HG03432 (cell line): ENCODE results near the gene SLC5A6.
"Not testable (repeated sequence)": the region's sequence is repeated elsewhere in the genome, so short reads cannot be mapped to it uniquely, and the experiment has no call there.

Experiments
- ATAC-seq: cut with Tn5 transposase; IDR thresholded peaks from one replicate; pipeline ENCODE4 v1.9.1; 2021; ENCODE audit warnings: mild to moderate bottlenecking, moderate library complexity; ENCODE audit not compliant: unreplicated experiment

SLC5A6 gene

GRCh38 chr2:27208486-27209050 lies 3.5 kb downstream of the SLC5A6 start:
- ATAC-seq: no peak

GRCh38 chr2:27206346-27206745 lies 5.7 kb downstream of the SLC5A6 start:
- ATAC-seq: no peak

- no peak for ATAC-seq
Measured at GRCh38 chr2:27205206-27205605, 6.9 kb downstream of the SLC5A6 start.

GRCh38 chr2:27204566-27204965 lies 7.5 kb downstream of the SLC5A6 start:
- no peak for ATAC-seq

- ATAC-seq: no peak
Measured at GRCh38 chr2:27203741-27204140, 8.3 kb downstream of the SLC5A6 start.

GRCh38 chr2:27202854-27203253 lies 9.2 kb downstream of the SLC5A6 start:
- no peak for ATAC-seq

GRCh38 chr2:27201675-27202074 lies 10.4 kb downstream of the SLC5A6 start:
- ATAC-seq: no peak

GRCh38 chr2:27199241-27199640 lies 12.8 kb downstream of the SLC5A6 start:
- ATAC-seq: no peak

GRCh38 chr2:27198627-27199026 lies 13.4 kb downstream of the SLC5A6 start:
- ATAC-seq: no peak

- ATAC-seq: not testable (repeated sequence)
Measured at GRCh38 chr2:27198068-27198467, 14.0 kb downstream of the SLC5A6 start.

GRCh38 chr2:27195799-27196198 lies 16.3 kb downstream of the SLC5A6 start:
- not testable (repeated sequence) for ATAC-seq

GRCh38 chr2:27194538-27195354 lies 17.3 kb downstream of the SLC5A6 start:
- no peak for ATAC-seq

GRCh38 chr2:27191070-27191829 lies 20.8 kb downstream of the SLC5A6 start:
- no peak for ATAC-seq

- no peak for ATAC-seq
Measured at GRCh38 chr2:27189989-27190388, 22.1 kb downstream of the SLC5A6 start.

GRCh38 chr2:27186613-27187345 lies 25.3 kb downstream of the SLC5A6 start:
- ATAC-seq: no peak

GRCh38 chr2:27185331-27186026 lies 26.6 kb downstream of the SLC5A6 start:
- no peak for ATAC-seq

- no peak for ATAC-seq
Measured at GRCh38 chr2:27184115-27184514, 28.0 kb downstream of the SLC5A6 start.

GRCh38 chr2:27182346-27182745 lies 29.7 kb downstream of the SLC5A6 start:
- no peak for ATAC-seq

GRCh38 chr2:27179344-27180000 lies 32.6 kb downstream of the SLC5A6 start:
- ATAC-seq: no peak

- no peak for ATAC-seq
Measured at GRCh38 chr2:27178469-27178868, 33.6 kb downstream of the SLC5A6 start.
